Spleen (tissue), 11 donors: ENCODE results near the gene COL23A1. TPM values are rescaled to one million over a fixed set of nuclear protein-coding genes. Genes with fewer than 3 reads are reported as not detected.

Experiments
- DNase-seq: peaks from one replicate; pipeline ENCODE4 v3.0.0-alpha.2; 2020
- H3K27ac ChIP-seq, 8 donors: fragments of 200-600 bp; sonication (generic) in 7 of 8; 1 replicate in 4 of 8; 2 replicates in 4 of 8; pipeline versions ENCODE4 v1.5.0 to v1.8.0; 2016 to 2021; ENCODE audit warnings: inconsistent platforms in 4 of 8, mild to moderate bottlenecking in 4 of 8, moderate library complexity in 1 of 8
- H3K27me3 ChIP-seq, 7 donors: fragments of 200-600 bp; sonication (generic) in 6 of 7; replicated peaks in 1 of 7; 1 replicate in 4 of 7; 2 replicates in 3 of 7; pipeline versions ENCODE4 v1.5.0 to v1.8.0; 2016 to 2021; ENCODE audit warnings: inconsistent platforms in 3 of 7, mild to moderate bottlenecking in 1 of 7
- H3K36me3 ChIP-seq, 6 donors: fragments of 200-600 bp; sonication (generic) in 5 of 6; 1 replicate in 4 of 6; 2 replicates in 2 of 6; pipeline versions ENCODE4 v1.5.0 to v1.8.0; 2016 to 2021; ENCODE audit warnings: inconsistent platforms in 2 of 6
- H3K4me1 ChIP-seq, 6 donors: fragments of 200-600 bp; sonication (generic) in 5 of 6; 1 replicate in 3 of 6; 2 replicates in 3 of 6; pipeline versions ENCODE4 v1.5.0 to v1.8.0; 2016 to 2021; ENCODE audit warnings: inconsistent platforms in 3 of 6
- H3K4me3 ChIP-seq, 8 donors: fragments of 200-600 bp; sonication (generic) in 7 of 8; 1 replicate in 4 of 8; 2 replicates in 4 of 8; pipeline versions ENCODE4 v1.5.0 to v1.8.0; 2016 to 2021; ENCODE audit warnings: inconsistent platforms in 4 of 8, mild to moderate bottlenecking in 4 of 8, moderate library complexity in 2 of 8
- H3K9me3 ChIP-seq, 8 donors: fragments of 200-600 bp; sonication (generic) in 7 of 8; 1 replicate in 4 of 8; 2 replicates in 4 of 8; pipeline versions ENCODE4 v1.5.0 to v1.8.0; 2016 to 2021; ENCODE audit warnings: inconsistent platforms in 4 of 8
- POLR2A ChIP-seq, 3 donors: fragments of 450-650 bp; IDR thresholded peaks; one replicate each; pipeline ENCODE4 v1.5.1; 2017; ENCODE audit warnings: antibody characterized with exemption in 3 of 3, mild to moderate bottlenecking in 1 of 3
- POLR2AphosphoS5 ChIP-seq, 3 donors: sonication (generic); formaldehyde crosslinking; IDR thresholded peaks; one replicate each; pipeline ENCODE4 v1.5.1; 2017; ENCODE audit warnings: antibody characterized with exemption in 3 of 3
- whole genome bisulfite sequencing, 5 donors: extraction: QIAGEN DNeasy Blood & Tissue Kit in 3 of 5; methylation state at CpG; one replicate each; pipeline versions ENCODE4 v1.1.5 to v1.1.7; 2013 to 2018; 5-methylcytosine and 5-hydroxymethylcytosine counted together
- intact Hi-C: fragments of 100-400 bp; cut with DNase I; formaldehyde crosslinking; loops from one replicate; pipeline ENCODE4 v1.15.0; 2023; ENCODE audit warnings: low total_unique reads
- polyA plus RNA-seq, 3 donors: library from polyadenylated mRNA; stranded (reverse); fragments of 200-250 nt; gene quantifications; one replicate each; pipeline ENCODE4 v1.2.1, GENCODE V29; 2013
- total RNA-seq, 7 donors: library from RNA; depleted of rRNA in 3 of 7; stranded (reverse); fragments of >200 nt in 3 of 7; fragmentation: NEBNext Ultra II Directional in 4 of 7; extraction: Animal tissue kit (Norgen Biotek cat#: 25700) in 4 of 7; gene quantifications; one replicate each; pipeline versions ENCODE4 v1.1.0 to v1.2.1, GENCODE V29; 2016 to 2021
- TF ChIP-seq, protein P1 (sequence below), 11 experiments: fragments of 200-600 bp in 7 of 11; fragments of 450-650 bp in 4 of 11; sonication (generic) in 4 of 11; IDR thresholded peaks in 8 of 11; conservative IDR thresholded peaks in 3 of 11; 1 replicate in 7 of 11; 2 replicates in 4 of 11; pipeline versions ENCODE4 v1.4.0 to v1.8.0; 2016 to 2021; ENCODE audit warnings: antibody characterized with exemption in 11 of 11, inconsistent platforms in 4 of 11, mild to moderate bottlenecking in 1 of 11
- donor health status: healthy with polysubstance abuse.
- donor health status: DM: no; HTN: no; CAD: no; lungs with moderate emphysema.
- donor health status: DM: no; HTN: no; CAD: no.
- donor health status: Bipolar disorder and iron deficiency.
- donor health status: healthy.
- donor health status: DM: no; HTN: no; CAD: no.
- donor health status: DM: yes; HTN: yes; CAD: no.

The COL23A1 gene
- total and polyA plus RNA-seq, 10 donors: 0.63 to 3.8 (median 1.9) TPM

GRCh38 chr5:178619390-178619789 is 29.2 kb upstream of the COL23A1 start:
- intact Hi-C loops: no loop called here
- WGBS, 5 donors: 38 to 64% (median 56%) methylated on average over 1 of the region's 1 CpG
- peaks cover 19 to 95% (median 45%) of the 10 kb centered on the region in 6 donors for H3K4me1 ChIP-seq
- no peaks in the 10 kb centered on the region for H3K9me3 ChIP-seq
- TF ChIP-seq, protein P1, sequence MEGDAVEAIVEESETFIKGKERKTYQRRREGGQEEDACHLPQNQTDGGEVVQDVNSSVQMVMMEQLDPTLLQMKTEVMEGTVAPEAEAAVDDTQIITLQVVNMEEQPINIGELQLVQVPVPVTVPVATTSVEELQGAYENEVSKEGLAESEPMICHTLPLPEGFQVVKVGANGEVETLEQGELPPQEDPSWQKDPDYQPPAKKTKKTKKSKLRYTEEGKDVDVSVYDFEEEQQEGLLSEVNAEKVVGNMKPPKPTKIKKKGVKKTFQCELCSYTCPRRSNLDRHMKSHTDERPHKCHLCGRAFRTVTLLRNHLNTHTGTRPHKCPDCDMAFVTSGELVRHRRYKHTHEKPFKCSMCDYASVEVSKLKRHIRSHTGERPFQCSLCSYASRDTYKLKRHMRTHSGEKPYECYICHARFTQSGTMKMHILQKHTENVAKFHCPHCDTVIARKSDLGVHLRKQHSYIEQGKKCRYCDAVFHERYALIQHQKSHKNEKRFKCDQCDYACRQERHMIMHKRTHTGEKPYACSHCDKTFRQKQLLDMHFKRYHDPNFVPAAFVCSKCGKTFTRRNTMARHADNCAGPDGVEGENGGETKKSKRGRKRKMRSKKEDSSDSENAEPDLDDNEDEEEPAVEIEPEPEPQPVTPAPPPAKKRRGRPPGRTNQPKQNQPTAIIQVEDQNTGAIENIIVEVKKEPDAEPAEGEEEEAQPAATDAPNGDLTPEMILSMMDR (IDR thresholded peaks at IDR 0.05 in 8 of 11, conservative IDR thresholded peaks at IDR 0.05 in 3 of 11): no peak
- TF ChIP-seq POLR2AphosphoS5 (IDR thresholded peaks at IDR 0.05) (no peak), POLR2A (IDR thresholded peaks at IDR 0.05) (no peak)
- no peak overlapping the region for H3K4me3 ChIP-seq
- no peak for DNase-seq
- H3K36me3 ChIP-seq: peaks cover 4 to 91% (median 81%) of the 10 kb centered on the region in 6 donors
- H3K27me3 ChIP-seq: no peaks in the 10 kb centered on the region
- H3K27ac ChIP-seq: no peak overlapping the region

GRCh38 chr5:178612299-178612698 is 22.1 kb upstream of the COL23A1 start:
- H3K4me1 ChIP-seq: peaks cover 0 to 28% (median 0%) of the 10 kb centered on the region in 6 donors
- H3K4me3 ChIP-seq: no peak overlapping the region
- intact Hi-C loops: no loop called here
- H3K27me3 ChIP-seq: no peaks in the 10 kb centered on the region
- H3K9me3 ChIP-seq: no peaks in the 10 kb centered on the region
- no peak for DNase-seq
- WGBS, 5 donors: 82 to 89% (median 87%) methylated on average over 7 of the region's 7 CpGs
- H3K27ac ChIP-seq: no peak overlapping the region
- TF ChIP-seq POLR2A (IDR thresholded peaks at IDR 0.05): no peak
- TF ChIP-seq POLR2AphosphoS5 (IDR thresholded peaks at IDR 0.05): no peak
- TF ChIP-seq, protein P1 (IDR thresholded peaks at IDR 0.05 in 8 of 11, conservative IDR thresholded peaks at IDR 0.05 in 3 of 11): no peak
- peaks cover 4 to 100% (median 98%) of the 10 kb centered on the region in 6 donors for H3K36me3 ChIP-seq

GRCh38 chr5:178606269-178606668 is 16.1 kb upstream of the COL23A1 start:
- 77 to 98% (median 82%) methylated on average over 3 of the region's 3 CpGs for WGBS, 5 donors

DNA sequence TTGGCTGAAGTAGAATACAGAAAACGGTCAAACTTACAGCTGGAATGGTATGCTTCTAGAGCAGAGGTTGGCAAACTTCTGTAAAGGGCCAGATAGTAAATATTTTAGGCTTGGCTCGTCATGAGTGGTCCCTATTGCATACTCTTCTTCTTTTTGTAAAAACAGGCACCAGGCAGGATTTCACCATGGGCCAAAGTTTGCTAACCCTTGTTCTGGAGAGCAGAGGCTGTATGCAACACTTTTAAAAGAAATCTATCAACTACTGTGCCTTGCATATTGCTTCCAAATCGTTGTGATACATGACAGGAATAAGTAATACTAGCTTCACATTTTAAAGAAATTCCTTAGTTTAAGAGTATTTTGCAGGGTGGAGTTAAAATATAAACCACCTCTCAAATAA is 15.6 kb upstream of the COL23A1 start:
- DNase-seq: no peak
- Histone ChIP-seq H3K4me1 (no peaks in the 10 kb centered on the region), H3K27ac (no peak overlapping the region), H3K27me3 (no peaks in the 10 kb centered on the region), H3K9me3 (no peaks in the 10 kb centered on the region), H3K4me3 (no peak overlapping the region), H3K36me3 (peaks cover 0 to 100% (median 98%) of the 10 kb centered on the region in 6 donors)
- TF ChIP-seq, protein P1 (IDR thresholded peaks at IDR 0.05 in 8 of 11, conservative IDR thresholded peaks at IDR 0.05 in 3 of 11): no peak
- TF ChIP-seq POLR2AphosphoS5 (IDR thresholded peaks at IDR 0.05) (no peak), POLR2A (IDR thresholded peaks at IDR 0.05) (no peak)
- 79 to 90% (median 86%) methylated on average over 3 of the region's 3 CpGs for WGBS, 5 donors
- intact Hi-C loops: no loop called here

More at GRCh38 chr5:178606269-178606668, 16.1 kb upstream of the COL23A1 start:
- intact Hi-C loops: no loop called here
- Histone ChIP-seq H3K4me3 (no peak overlapping the region), H3K4me1 (no peaks in the 10 kb centered on the region), H3K27ac (no peak overlapping the region), H3K9me3 (no peaks in the 10 kb centered on the region), H3K36me3 (peaks cover 0 to 100% (median 99%) of the 10 kb centered on the region in 6 donors), H3K27me3 (no peaks in the 10 kb centered on the region)
- TF ChIP-seq POLR2A (IDR thresholded peaks at IDR 0.05) (no peak), POLR2AphosphoS5 (IDR thresholded peaks at IDR 0.05) (no peak)
- TF ChIP-seq, protein P1 (IDR thresholded peaks at IDR 0.05 in 8 of 11, conservative IDR thresholded peaks at IDR 0.05 in 3 of 11): no peak
- DNase-seq: no peak
